ENCODE measurements around the gene MZT2B. TPM values are rescaled to one million over a fixed set of nuclear protein-coding genes. Genes with fewer than 3 reads are reported as not detected.
"Not testable (repeated sequence)": the region's sequence is repeated elsewhere in the genome, so short reads cannot be mapped to it uniquely, and the experiment has no call there.

MZT2B gene
- polyA plus RNA-seq, 1 donor from 2014 or later: 257 TPM

DNA sequence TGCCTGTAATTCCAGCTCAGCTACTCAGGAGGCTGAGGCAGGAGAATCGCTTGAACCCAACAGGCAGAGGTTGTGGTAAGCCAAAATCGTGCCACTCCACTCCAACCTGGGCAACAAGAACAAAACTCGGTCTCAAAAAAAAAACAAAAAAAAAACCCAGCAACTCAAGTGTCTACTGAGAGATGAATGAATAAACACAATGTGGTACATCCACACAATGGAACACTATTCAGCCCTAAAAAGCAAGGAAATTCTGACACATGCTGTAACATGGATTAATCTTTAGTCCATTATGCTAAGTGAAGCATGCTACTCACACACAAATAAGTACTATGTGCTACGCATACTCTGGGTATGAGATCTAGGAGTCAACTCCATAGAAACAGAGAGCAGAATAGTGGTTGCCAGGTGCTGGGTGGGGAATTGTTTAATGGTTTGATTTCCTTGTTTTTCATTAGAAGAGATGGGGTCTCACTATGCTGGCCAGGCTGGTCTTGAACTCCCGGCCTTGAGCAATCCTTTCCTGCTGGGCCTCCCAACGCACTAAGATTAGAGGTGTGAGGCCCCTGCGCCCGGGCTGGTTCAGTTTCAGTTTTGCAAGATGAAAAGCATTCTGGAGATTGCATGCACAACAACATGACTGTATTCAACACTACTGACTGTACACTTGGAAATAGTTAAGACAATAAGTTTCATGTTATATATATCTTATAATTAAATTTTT, 16.6 kb upstream of the MZT2B start:
- H3K36me3 ChIP-seq (ENCODE audit: insufficient read depth, low read length): no peaks in the 10 kb centered on the region
- no peak overlapping the region for H2AFZ ChIP-seq (ENCODE audit: low read depth, low read length)
- H3K4me3 ChIP-seq (ENCODE audit: low read length): no peak overlapping the region
- H3K27ac ChIP-seq (ENCODE audit: low read length): no peak overlapping the region
- H3K79me2 ChIP-seq (replicated peaks; ENCODE audit: insufficient read depth, low read length): no peaks in the 10 kb centered on the region
- no peaks in the 10 kb centered on the region for H4K20me1 ChIP-seq (ENCODE audit: insufficient read depth)
- H3K9me2 ChIP-seq (ENCODE audit: insufficient read depth, low read length): no peaks in the 10 kb centered on the region
- no peak for TF ChIP-seq TAF1 (IDR thresholded peaks at IDR 0.05; ENCODE audit: low read depth)
- TF ChIP-seq MXI1 (conservative IDR thresholded peaks at IDR 0.05; ENCODE audit: poor library complexity, severe bottlenecking): no peak
- TF ChIP-seq SMC3 (conservative IDR thresholded peaks at IDR 0.05; ENCODE audit: poor library complexity): no peak
- H3K27me3 ChIP-seq (ENCODE audit: insufficient read depth, low read depth, low read length): no peaks in the 10 kb centered on the region
- H3K9me3 ChIP-seq (ENCODE audit: low read length): no peaks in the 10 kb centered on the region
- H3K4me2 ChIP-seq (ENCODE audit: low read length): no peak overlapping the region
- no peaks in the 10 kb centered on the region for H3F3A ChIP-seq (ENCODE audit: insufficient read depth, low read length, poor library complexity, severe bottlenecking)
- no peak overlapping the region for H3K9ac ChIP-seq (ENCODE audit: low read length)

DNA sequence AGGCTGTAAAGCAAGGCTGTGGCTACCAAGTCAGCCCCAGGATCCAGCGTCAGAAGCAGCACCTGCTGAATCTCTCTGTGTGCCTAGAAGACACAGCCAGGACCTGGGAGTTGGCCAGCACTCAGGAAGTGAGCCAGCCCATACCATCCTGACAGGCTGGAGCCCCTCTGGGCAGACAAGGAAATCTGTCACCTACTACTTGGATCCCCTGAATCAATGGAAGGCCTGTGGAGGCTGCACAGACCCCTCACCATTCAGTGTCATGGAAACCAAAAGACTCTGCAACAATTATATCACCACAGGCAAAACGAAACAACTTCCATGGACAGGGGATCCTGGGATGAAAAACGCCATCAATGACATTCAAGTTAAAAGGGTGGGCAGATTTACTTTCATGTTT, 15.5 kb upstream of the MZT2B start:
- H3K9me2 ChIP-seq (ENCODE audit: insufficient read depth, low read length); H2AFZ ChIP-seq (ENCODE audit: low read depth, low read length); H3K27me3 ChIP-seq (ENCODE audit: insufficient read depth, low read depth, low read length); H3K36me3 ChIP-seq (ENCODE audit: insufficient read depth, low read length); H3K4me3 ChIP-seq (ENCODE audit: low read length); H3K9me3 ChIP-seq (ENCODE audit: low read length); H3K79me2 ChIP-seq (replicated peaks; ENCODE audit: insufficient read depth, low read length); H3K4me2 ChIP-seq (ENCODE audit: low read length); H4K20me1 ChIP-seq (ENCODE audit: insufficient read depth); H3F3A ChIP-seq (ENCODE audit: insufficient read depth, low read length, poor library complexity, severe bottlenecking); H3K9ac ChIP-seq (ENCODE audit: low read length); H3K27ac ChIP-seq (ENCODE audit: low read length): not testable (repeated sequence)

DNA sequence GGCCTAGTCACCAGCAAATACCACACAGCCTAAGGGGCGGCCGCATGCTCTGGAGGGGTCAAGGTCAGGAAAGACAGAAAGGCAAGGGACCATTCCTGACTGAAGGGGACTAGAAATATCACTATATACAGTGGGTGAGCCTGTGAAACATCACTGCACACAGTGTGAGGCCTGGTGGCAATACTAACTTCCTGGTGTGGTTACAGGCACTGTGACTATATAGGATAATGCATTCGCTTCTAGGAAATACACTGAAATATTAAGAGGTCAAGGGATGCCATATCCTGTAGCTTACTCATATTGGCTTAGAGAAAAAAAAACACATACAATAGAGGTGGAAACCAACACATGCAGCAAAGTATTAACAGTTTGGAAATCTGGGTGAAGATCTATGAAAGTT, 12.9 kb upstream of the MZT2B start:
- not testable (repeated sequence) for H3K4me3 ChIP-seq (ENCODE audit: low read length); H3K36me3 ChIP-seq (ENCODE audit: insufficient read depth, low read length)

DNA sequence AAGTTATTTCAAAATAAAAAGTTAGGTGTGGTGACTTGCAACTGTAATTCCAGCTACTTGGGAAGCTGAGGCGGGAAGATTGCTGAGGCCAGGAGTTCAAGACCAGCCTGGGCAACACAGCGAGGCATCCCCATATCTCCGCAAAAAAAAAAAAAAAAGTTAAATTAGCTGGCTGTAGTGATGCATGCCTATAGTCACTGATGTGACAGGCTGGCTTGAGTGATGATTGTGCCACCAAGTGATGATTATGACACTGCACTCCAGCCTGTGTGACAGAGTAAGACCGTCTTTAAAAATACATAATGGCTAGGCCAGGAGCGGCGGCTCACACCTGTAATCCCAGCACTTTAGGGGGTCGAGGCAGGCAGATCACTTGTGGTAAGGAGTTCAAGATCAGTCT, 12.2 kb upstream of the MZT2B start:
- Histone ChIP-seq H3K4me2 (ENCODE audit: low read length) (no peak overlapping the region), H3K27ac (ENCODE audit: low read length) (no peak overlapping the region), H3K9me2 (ENCODE audit: insufficient read depth, low read length) (no peaks in the 10 kb centered on the region), H3F3A (ENCODE audit: insufficient read depth, low read length, poor library complexity, severe bottlenecking) (no peaks in the 10 kb centered on the region), H3K4me3 (ENCODE audit: low read length) (no peak overlapping the region), H3K79me2 (replicated peaks; ENCODE audit: insufficient read depth, low read length) (no peaks in the 10 kb centered on the region), H3K36me3 (ENCODE audit: insufficient read depth, low read length) (no peaks in the 10 kb centered on the region), H2AFZ (ENCODE audit: low read depth, low read length) (no peak overlapping the region), H3K27me3 (ENCODE audit: insufficient read depth, low read depth, low read length) (no peaks in the 10 kb centered on the region), H3K9me3 (ENCODE audit: low read length) (no peaks in the 10 kb centered on the region), H4K20me1 (ENCODE audit: insufficient read depth) (no peaks in the 10 kb centered on the region), H3K9ac (ENCODE audit: low read length) (no peak overlapping the region)
- TF ChIP-seq, protein P1, sequence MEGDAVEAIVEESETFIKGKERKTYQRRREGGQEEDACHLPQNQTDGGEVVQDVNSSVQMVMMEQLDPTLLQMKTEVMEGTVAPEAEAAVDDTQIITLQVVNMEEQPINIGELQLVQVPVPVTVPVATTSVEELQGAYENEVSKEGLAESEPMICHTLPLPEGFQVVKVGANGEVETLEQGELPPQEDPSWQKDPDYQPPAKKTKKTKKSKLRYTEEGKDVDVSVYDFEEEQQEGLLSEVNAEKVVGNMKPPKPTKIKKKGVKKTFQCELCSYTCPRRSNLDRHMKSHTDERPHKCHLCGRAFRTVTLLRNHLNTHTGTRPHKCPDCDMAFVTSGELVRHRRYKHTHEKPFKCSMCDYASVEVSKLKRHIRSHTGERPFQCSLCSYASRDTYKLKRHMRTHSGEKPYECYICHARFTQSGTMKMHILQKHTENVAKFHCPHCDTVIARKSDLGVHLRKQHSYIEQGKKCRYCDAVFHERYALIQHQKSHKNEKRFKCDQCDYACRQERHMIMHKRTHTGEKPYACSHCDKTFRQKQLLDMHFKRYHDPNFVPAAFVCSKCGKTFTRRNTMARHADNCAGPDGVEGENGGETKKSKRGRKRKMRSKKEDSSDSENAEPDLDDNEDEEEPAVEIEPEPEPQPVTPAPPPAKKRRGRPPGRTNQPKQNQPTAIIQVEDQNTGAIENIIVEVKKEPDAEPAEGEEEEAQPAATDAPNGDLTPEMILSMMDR (IDR thresholded peaks at IDR 0.05; ENCODE audit: poor library complexity, severe bottlenecking): no peak
- TF ChIP-seq EZH2 (IDR thresholded peaks at IDR 0.05; ENCODE audit: borderline replicate concordance, insufficient read depth, low read length, poor library complexity, severe bottlenecking) (no peak), SMC3 (conservative IDR thresholded peaks at IDR 0.05; ENCODE audit: poor library complexity) (no peak), POLR2AphosphoS5 (IDR thresholded peaks at IDR 0.05) (no peak), REST (IDR thresholded peaks at IDR 0.05; ENCODE audit: borderline replicate concordance) (no peak), MXI1 (conservative IDR thresholded peaks at IDR 0.05; ENCODE audit: poor library complexity, severe bottlenecking) (no peak)

More for the DNA sequence above, 12.9 kb upstream of the MZT2B start:
- not testable (repeated sequence) for H3K4me2 ChIP-seq (ENCODE audit: low read length); H3K9ac ChIP-seq (ENCODE audit: low read length); H3K27me3 ChIP-seq (ENCODE audit: insufficient read depth, low read depth, low read length); H3K79me2 ChIP-seq (replicated peaks; ENCODE audit: insufficient read depth, low read length); H3K9me3 ChIP-seq (ENCODE audit: low read length); H2AFZ ChIP-seq (ENCODE audit: low read depth, low read length); H3K9me2 ChIP-seq (ENCODE audit: insufficient read depth, low read length); H4K20me1 ChIP-seq (ENCODE audit: insufficient read depth); H3F3A ChIP-seq (ENCODE audit: insufficient read depth, low read length, poor library complexity, severe bottlenecking); H3K27ac ChIP-seq (ENCODE audit: low read length)

GRCh38 chr2:130174866-130175265, 7.2 kb upstream of the MZT2B start:
- H3K9ac ChIP-seq (ENCODE audit: low read length); H3K4me3 ChIP-seq (ENCODE audit: low read length); H3K27me3 ChIP-seq (ENCODE audit: insufficient read depth, low read depth, low read length); H3K9me2 ChIP-seq (ENCODE audit: insufficient read depth, low read length); H3K27ac ChIP-seq (ENCODE audit: low read length); H3F3A ChIP-seq (ENCODE audit: insufficient read depth, low read length, poor library complexity, severe bottlenecking); H2AFZ ChIP-seq (ENCODE audit: low read depth, low read length); H3K36me3 ChIP-seq (ENCODE audit: insufficient read depth, low read length); H3K9me3 ChIP-seq (ENCODE audit: low read length); H4K20me1 ChIP-seq (ENCODE audit: insufficient read depth); H3K4me2 ChIP-seq (ENCODE audit: low read length): not testable (repeated sequence)
- H3K79me2 ChIP-seq (replicated peaks; ENCODE audit: insufficient read depth, low read length): peaks cover 12% of the 10 kb centered on the region
